ENCODE measurements around the gene DNAH9.

DNA sequence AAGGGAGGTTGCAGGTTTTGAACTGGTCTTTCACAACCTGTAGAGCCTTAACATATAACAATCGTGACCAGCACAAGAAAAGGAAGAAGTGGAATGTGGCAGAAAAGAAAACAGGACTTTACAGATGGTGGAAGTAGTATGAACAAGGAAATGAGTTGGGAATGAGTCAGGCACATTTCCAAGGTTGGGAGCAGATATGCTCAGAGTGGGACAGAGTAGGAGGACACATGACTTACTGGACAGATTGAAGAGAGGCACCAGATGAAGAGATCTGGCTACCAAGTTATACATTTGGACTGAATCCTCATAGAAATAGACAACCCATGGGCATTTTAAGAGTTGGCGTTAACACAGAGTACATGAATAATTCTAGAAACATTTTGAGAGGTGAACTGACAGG is 303.7 kb downstream of the DNAH9 start:
- TF ChIP-seq, protein P1, sequence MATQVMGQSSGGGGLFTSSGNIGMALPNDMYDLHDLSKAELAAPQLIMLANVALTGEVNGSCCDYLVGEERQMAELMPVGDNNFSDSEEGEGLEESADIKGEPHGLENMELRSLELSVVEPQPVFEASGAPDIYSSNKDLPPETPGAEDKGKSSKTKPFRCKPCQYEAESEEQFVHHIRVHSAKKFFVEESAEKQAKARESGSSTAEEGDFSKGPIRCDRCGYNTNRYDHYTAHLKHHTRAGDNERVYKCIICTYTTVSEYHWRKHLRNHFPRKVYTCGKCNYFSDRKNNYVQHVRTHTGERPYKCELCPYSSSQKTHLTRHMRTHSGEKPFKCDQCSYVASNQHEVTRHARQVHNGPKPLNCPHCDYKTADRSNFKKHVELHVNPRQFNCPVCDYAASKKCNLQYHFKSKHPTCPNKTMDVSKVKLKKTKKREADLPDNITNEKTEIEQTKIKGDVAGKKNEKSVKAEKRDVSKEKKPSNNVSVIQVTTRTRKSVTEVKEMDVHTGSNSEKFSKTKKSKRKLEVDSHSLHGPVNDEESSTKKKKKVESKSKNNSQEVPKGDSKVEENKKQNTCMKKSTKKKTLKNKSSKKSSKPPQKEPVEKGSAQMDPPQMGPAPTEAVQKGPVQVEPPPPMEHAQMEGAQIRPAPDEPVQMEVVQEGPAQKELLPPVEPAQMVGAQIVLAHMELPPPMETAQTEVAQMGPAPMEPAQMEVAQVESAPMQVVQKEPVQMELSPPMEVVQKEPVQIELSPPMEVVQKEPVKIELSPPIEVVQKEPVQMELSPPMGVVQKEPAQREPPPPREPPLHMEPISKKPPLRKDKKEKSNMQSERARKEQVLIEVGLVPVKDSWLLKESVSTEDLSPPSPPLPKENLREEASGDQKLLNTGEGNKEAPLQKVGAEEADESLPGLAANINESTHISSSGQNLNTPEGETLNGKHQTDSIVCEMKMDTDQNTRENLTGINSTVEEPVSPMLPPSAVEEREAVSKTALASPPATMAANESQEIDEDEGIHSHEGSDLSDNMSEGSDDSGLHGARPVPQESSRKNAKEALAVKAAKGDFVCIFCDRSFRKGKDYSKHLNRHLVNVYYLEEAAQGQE (IDR thresholded peaks at IDR 0.05; ENCODE audit: insufficient replicate concordance, low read depth) = no peak
- no peak for TF ChIP-seq POLR2AphosphoS5 (IDR thresholded peaks at IDR 0.05; ENCODE audit: low read depth)
- TF ChIP-seq, protein P2, sequence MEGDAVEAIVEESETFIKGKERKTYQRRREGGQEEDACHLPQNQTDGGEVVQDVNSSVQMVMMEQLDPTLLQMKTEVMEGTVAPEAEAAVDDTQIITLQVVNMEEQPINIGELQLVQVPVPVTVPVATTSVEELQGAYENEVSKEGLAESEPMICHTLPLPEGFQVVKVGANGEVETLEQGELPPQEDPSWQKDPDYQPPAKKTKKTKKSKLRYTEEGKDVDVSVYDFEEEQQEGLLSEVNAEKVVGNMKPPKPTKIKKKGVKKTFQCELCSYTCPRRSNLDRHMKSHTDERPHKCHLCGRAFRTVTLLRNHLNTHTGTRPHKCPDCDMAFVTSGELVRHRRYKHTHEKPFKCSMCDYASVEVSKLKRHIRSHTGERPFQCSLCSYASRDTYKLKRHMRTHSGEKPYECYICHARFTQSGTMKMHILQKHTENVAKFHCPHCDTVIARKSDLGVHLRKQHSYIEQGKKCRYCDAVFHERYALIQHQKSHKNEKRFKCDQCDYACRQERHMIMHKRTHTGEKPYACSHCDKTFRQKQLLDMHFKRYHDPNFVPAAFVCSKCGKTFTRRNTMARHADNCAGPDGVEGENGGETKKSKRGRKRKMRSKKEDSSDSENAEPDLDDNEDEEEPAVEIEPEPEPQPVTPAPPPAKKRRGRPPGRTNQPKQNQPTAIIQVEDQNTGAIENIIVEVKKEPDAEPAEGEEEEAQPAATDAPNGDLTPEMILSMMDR (IDR thresholded peaks at IDR 0.05; ENCODE audit: insufficient read depth, low read length) = no peak
